GM10248 (cell line): ENCODE results near the gene ADGRE2.

Experiments
- CTCF ChIA-PET: fragments of 300-600 bp; sonication (Branson Sonifier 250); formaldehyde crosslinking; extraction: SDS; loops from one replicate; lab custom pipeline; 2021; ENCODE audit warnings: antibody characterized with exemption; lab: Yijun Ruan, JAX
- POLR2A ChIA-PET: fragments of 350-650 bp; sonication (Branson Sonifier 250); formaldehyde crosslinking; extraction: SDS; loops from one replicate; lab custom pipeline; 2020; ENCODE audit warnings: antibody characterized with exemption; lab: Yijun Ruan, JAX
- DNase-seq: peaks from one replicate; pipeline ENCODE4 v3.0.0; 2012; ENCODE audit errors: extremely low spot score
- CTCF ChIP-seq: IDR thresholded peaks from 2 replicates; pipeline ENCODE4 v1.5.1; 2012; ENCODE audit warnings: mild to moderate bottlenecking, low read depth; ENCODE audit errors: extremely low read depth, missing control alignments, control extremely low read depth

ADGRE2 gene

GRCh38 chr19:14715841-14716240, 62.5 kb downstream of the ADGRE2 start:
- CTCF ChIA-PET = interaction anchor here (1.0 to 1.4 kb wide), 3 partner anchors 8 to 47 kb away, joined by 3 to 4 read pairs (median 3); no protein-coding TSS in a partner anchor
- DNase-seq = no peak
- no peak for TF ChIP-seq CTCF
- POLR2A ChIA-PET = no interaction called here

- TF ChIP-seq CTCF = no peak
- no peak for DNase-seq
- POLR2A ChIA-PET = no interaction called here
- CTCF ChIA-PET = no interaction called here
Observed at GRCh38 chr19:14704450-14704849, 73.9 kb downstream of the ADGRE2 start.

- no peak for DNase-seq
- CTCF ChIA-PET = no interaction called here
- POLR2A ChIA-PET = no interaction called here
- no peak for TF ChIP-seq CTCF
Observed at GRCh38 chr19:14703833-14704232, 74.5 kb downstream of the ADGRE2 start.

GRCh38 chr19:14700711-14701375, 77.5 kb downstream of the ADGRE2 start:
- ChIA-PET CTCF (interaction anchor here (2.4 kb wide), 1 partner anchor 15 kb away, joined by 11 read pairs; no protein-coding TSS in a partner anchor), POLR2A (no interaction called here)
- no peak for DNase-seq
- no peak for TF ChIP-seq CTCF

GRCh38 chr19:14699641-14700040, 78.7 kb downstream of the ADGRE2 start:
- ChIA-PET POLR2A (no interaction called here), CTCF (interaction anchor here (2.4 kb wide), 1 partner anchor 14 kb away, joined by 11 read pairs; no protein-coding TSS in a partner anchor)
- no peak for TF ChIP-seq CTCF
- no peak for DNase-seq

- POLR2A ChIA-PET = no interaction called here
- TF ChIP-seq CTCF = no peak
- CTCF ChIA-PET = interaction anchor here (1.2 kb wide), 1 partner anchor 139 kb away, joined by 4 read pairs; no protein-coding TSS in a partner anchor
- DNase-seq = no peak
Observed at GRCh38 chr19:14695471-14695870, 82.9 kb downstream of the ADGRE2 start.
